NCI-H1417 treated with DMSO at 0.1 percent for 48 hours (cell line): ENCODE measurements around the gene KCTD4.

Experiments used
- DNase-seq: peaks from one replicate; lab custom pipeline; 2025; lab: John Stamatoyannopoulos, UW

KCTD4 gene

DNA sequence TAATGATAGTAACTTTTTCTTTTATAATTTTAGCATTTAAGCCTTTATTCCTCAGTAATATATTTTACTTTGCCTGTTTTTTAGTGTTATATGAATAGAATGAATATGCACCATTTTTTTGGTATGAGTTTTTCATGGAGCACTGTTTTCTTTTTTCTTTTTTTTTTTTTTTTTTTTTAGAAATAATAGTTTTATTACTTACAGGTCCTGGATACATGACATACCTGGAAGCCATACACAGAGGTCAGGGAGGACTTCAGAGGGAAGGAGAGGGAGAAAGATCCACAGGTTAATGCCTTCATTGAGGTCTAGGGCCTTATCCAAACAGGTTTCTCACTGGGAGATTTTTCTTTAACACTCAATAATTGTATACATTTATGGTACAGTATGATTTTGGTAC is 26.4 kb downstream of the KCTD4 start:
- no peak for DNase-seq

DNA sequence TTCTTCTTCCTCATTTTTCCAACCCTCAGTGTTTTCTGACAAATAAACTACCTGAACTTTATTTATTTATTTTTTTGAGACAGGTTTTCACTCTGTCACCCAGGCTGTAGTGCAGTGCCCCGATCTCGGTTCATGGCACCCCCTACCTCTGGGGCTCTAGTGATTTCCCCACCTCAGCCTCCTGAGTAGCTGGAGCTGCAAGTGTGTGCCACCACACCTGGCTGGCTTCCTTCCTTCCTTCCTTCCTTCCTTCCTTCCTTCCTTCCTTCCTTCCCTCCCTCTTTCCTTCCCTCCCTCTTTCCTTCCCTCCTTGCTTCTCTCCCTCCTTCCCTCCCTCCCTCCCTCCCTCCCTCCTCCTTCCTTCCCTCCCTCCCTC is 32.3 kb downstream of the KCTD4 start:
- no peak for DNase-seq

DNA sequence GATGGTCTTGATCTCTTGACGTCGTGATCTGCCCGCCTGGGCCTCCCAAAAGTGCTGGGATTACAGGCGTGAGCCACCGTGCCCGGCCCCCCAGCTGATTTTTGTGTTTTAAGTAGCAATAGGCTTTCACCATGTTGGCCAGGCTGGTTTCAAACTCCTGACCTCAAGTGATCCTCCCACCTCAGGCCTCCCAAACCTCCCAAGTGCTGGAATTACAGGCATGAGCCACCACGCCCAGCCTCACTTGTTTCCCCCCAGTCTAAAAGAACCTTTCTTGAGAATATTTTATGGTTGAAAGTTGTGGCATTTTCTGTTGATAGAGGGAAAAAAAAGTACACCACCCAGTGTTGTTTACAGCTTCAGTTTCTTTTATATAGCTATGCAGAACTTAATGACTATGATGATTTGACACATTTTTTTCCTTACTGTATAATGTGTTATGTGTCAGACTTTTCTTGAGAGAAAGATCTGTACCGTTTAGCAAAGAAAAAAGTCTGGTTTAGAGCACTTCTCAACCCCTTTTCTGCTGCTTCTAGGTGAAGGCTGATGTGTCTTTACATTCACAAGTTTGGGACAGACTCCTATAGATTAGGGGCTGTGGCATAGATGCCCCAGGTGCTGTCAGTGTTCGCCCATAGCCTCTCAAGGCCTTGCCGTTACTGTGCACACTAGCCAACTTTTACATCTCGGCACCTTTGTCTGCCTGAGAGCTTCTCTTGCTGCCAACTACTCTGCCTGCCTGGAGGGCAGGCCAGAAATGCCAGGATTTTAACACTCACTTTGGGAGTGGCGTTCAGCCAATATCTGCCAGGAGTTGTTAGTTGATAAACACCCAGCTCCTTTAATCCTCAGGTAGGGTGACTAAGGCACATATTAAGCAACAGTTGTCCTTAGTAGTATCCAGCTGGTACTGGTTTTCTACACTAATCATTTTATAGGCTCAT is 33.0 kb downstream of the KCTD4 start:
- DNase-seq, result no peak

DNA sequence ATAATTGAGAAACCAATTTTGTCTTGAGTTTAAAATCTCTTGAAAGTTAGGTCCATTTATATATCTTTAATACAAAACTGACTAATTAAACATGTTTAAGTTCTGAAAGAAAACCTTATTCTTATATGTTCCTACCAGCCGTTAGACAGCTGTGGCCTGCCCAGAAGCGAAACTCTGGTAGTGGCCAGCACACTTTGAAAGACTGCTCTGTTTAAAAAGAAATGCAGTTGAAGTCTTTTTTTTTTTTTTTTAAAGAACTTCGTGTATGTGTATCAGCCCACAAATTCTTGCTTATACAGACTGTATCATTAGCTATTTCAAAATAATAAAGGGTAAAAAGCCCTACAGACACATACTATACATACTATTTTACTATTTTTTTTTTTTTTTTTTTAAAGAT is 34.0 kb downstream of the KCTD4 start:
- no peak for DNase-seq

DNA sequence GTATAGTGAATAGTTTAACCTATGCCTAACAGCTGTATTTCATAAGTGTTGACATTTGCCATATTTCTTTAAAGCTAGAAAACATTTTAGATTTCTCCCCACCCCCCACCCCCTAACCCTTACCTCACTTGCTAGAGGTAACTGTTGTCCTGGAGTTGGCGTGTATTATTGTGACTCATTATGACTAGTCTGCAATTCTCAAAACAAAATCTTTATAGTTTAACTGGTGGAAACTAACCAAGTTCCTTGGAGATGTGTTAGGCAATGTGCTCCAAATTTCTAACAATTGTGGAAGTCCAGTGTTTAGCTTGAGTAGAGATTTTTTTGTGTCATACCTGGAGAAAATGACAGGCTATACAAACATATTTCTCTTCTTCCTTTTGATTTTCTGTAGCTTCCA is 38.0 kb downstream of the KCTD4 start:
- DNase-seq, result no peak

DNA sequence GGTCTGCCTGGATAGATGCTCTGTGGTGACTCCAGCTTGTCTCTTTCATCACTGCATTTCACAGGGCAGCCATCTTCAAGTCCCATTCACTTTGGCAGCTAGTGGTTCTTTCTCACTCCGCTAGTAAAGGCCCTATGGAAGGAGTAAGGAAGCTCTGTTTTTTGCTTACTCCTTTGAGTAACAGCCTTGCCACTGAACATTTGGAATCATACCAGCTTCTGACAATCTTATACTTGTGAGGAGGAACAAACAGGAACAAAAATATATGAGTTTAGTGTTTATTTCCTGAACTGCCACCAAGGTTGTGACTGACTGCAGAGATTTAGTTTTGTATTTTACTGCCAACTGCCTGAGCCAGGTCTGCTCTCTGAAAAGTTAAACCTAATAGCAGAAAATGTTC is 38.7 kb downstream of the KCTD4 start:
- no peak for DNase-seq

DNA sequence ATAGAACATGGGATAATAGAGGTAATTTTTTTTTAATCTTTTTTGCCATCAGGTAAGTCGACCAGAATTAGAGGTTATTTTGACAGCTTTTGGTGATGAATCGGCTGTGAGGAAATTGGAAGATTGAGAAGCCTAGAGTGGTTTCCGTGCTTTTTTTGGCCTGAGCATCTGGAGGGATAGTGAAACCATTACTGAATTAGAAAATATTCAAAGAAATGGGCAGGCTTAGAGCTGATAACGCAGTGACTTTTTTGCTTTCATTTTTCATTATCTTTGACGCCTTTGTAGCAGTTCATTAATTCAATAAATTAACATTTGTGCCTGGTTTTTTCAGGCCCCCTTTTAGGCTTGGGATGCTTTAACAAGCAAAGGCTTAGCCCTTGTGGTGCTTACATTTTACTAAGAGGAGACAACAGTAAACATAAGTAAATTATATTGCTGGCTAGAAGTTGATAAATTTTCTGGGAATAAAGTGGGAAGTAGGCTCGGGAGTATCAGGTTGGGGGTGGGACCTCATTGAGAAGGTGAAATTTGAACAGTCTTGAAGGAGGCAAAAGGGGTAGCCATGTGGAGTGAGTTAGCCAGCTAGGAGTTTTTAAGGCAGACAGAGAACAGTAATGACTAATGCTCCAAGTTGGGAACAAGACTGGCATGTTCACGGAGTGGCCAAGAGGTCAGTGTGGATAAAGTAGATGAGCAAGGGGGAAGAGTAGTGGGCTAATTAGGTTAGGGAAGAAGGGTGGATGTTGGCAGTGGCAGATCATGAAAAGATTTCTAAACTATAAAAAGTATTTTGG is 44.1 kb downstream of the KCTD4 start:
- no peak for DNase-seq

DNA sequence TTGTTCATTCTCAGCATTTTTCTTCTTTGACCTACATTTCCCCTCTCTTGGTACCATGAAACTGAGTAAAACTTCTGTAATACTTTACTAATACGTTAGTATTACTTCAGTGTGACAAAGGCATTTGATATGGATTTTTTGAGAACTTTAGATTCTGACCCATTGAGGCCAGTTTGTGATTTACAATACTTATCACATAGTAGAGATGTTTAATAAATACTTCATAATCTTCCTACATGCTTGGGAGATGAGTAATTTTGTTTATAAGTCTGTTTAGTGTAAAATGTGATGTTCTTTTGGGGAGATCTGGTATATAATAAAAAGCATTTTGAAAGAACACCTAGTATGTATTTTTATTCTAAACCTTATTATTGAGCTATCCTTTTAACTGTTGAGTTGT is 50.9 kb downstream of the KCTD4 start:
- no peak for DNase-seq

DNA sequence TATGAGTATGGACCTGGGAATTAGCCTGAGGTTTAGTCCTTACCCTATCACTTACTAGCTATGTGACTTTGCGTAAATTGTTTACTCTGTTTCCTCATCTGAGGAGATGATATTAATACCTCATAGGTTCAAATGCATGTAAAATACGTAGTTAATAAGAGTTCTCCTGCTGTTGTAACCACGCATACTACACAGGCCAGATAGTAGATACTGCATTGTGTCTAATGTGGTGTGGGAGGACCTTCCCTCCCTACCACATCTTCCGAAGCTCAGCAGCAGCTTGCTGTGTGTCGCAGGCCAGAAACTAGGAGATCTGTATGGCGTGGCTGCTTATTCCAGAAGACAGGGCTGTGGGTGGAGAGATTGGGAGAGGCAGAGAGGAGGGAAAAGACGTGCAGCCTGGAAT is 57.5 kb downstream of the KCTD4 start:
- DNase-seq, result no peak
